GM13976 (cell line): ENCODE results near the gene SIAH1.
"Not testable (repeated sequence)": the region's sequence is repeated elsewhere in the genome, so short reads cannot be mapped to it uniquely, and the experiment has no call there.

Experiments used
- DNase-seq: peaks from one replicate; pipeline ENCODE4 v3.0.0; 2012; ENCODE audit warnings: low spot score
- CTCF ChIP-seq: IDR thresholded peaks from 2 replicates; pipeline ENCODE4 v1.5.1; 2012; ENCODE audit warnings: borderline replicate concordance, mild to moderate bottlenecking; ENCODE audit not compliant: insufficient read depth; ENCODE audit errors: extremely low read depth, missing control alignments, control extremely low read depth
- in situ Hi-C: fragments of 300-500 bp; cut with MboI; formaldehyde crosslinking; loops from one replicate; pipeline ENCODE4 v1.12.0; 2022; ENCODE audit warnings: low sequenced_read_pairs, mixed read lengths, inconsistent platforms; ENCODE audit not compliant: unreplicated experiment

SIAH1 gene

GRCh38 chr16:48430890-48431289, 45.7 kb upstream of the SIAH1 start:
- DNase-seq: no peak
- in situ Hi-C loops: no loop called here
- TF ChIP-seq CTCF: no peak

- DNase-seq: no peak
- in situ Hi-C loops: no loop called here
- TF ChIP-seq CTCF: no peak
These were observed 41.3 kb upstream of the SIAH1 start for GRCh38 chr16:48426244-48427141.

GRCh38 chr16:48422537-48422936, 37.3 kb upstream of the SIAH1 start:
- DNase-seq: no peak
- no peak for TF ChIP-seq CTCF
- in situ Hi-C loops: no loop called here

GRCh38 chr16:48421741-48422140, 36.5 kb upstream of the SIAH1 start:
- no peak for TF ChIP-seq CTCF

GRCh38 chr16:48420437-48420836, 35.2 kb upstream of the SIAH1 start:
- no peak for TF ChIP-seq CTCF
- DNase-seq: no peak
- in situ Hi-C loops: no loop called here

More at GRCh38 chr16:48421741-48422140, 36.5 kb upstream of the SIAH1 start:
- in situ Hi-C loops: no loop called here
- DNase-seq: no peak

GRCh38 chr16:48416617-48417016, 31.4 kb upstream of the SIAH1 start:
- in situ Hi-C loops, DNase-seq: not testable (repeated sequence)

GRCh38 chr16:48413272-48413671, 28.1 kb upstream of the SIAH1 start:
- DNase-seq: no peak
- TF ChIP-seq CTCF: no peak
- in situ Hi-C loops: no loop called here
